NCI-H2107 treated with DMSO at 0.1 percent for 48 hours (cell line): ENCODE data around the gene MFGE8.
A peak's percentile ranks its signal among the peaks of the same experiment; 100 is the strongest.

ENCODE experiments used
- DNase-seq: peaks from one replicate; lab custom pipeline; 2025; ENCODE audit not compliant: unreplicated experiment; lab: John Stamatoyannopoulos, UW

Gene MFGE8

DNA sequence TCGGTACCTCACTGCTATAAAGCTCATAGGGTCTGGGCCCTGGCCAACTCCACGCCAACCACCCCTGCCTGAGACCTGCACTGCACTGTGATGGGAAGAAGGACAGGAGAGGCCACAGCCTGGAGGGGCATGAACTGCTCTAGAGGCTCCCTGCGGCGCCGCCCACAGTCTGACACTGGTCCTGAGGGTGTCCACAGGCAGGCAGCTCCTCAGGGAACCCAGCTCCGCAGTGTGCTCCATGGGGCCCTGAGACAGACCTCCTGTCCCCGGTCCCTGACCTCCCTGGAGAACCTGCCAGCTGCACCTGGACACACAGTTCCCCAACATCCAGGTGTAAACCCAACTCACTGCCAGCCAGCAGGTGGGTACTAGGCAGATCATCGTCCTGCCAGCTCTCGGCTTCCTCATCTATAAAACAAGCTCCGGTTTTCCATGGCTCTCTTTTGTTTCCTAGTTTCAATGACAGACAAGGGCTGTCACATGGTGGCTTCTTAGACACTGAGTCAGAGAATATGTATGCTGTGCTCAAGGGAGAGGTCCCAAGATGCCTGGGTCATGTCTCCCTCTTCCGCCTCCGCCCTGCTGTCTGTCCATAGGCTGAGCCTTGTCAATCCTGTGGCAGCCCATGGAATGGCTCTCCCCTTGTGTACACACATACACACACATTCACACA, 12.7 kb downstream of the MFGE8 start:
- DNase-seq, result no peak

DNA sequence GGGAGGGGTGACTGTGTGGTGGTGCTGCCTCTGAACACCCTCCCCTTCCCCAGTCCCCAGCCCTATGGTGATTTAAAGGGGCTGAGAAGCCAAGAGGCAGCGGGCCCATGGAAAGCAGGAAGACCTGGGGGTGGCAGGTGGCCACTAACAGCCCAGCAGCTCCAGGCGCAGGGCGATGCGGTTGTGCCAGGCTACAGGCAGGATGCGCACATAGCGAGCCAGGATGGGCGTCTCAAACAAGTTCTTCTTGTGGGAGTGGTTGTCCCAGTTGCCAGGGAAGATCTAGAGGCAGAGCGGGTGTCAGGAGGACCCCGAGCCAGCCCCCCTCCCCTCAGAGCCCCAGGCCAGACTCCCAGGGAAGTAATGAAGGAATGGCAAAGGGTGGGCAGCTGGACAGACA, 13.9 kb downstream of the MFGE8 start:
- no peak for DNase-seq

DNA sequence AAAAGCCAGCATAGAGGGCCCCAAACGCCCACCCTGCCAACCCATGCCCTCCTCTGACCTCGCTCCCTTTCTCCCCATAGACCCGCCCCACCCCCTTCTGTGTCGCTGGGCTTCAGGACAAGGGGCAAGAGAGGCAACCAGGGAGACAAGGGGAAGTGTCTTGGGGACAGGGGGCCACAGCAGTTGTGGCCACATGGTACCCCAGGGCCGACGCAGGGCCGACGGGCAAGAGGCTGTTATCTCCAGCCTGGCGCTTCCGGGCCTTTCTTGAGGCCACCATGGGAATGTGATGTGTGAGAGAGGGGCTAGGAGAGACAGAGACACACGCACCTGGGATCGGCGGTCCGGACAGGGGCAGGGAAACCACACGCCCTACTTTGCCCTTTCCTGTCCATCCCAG, 14.4 kb downstream of the MFGE8 start:
- DNase-seq, result no peak

DNA sequence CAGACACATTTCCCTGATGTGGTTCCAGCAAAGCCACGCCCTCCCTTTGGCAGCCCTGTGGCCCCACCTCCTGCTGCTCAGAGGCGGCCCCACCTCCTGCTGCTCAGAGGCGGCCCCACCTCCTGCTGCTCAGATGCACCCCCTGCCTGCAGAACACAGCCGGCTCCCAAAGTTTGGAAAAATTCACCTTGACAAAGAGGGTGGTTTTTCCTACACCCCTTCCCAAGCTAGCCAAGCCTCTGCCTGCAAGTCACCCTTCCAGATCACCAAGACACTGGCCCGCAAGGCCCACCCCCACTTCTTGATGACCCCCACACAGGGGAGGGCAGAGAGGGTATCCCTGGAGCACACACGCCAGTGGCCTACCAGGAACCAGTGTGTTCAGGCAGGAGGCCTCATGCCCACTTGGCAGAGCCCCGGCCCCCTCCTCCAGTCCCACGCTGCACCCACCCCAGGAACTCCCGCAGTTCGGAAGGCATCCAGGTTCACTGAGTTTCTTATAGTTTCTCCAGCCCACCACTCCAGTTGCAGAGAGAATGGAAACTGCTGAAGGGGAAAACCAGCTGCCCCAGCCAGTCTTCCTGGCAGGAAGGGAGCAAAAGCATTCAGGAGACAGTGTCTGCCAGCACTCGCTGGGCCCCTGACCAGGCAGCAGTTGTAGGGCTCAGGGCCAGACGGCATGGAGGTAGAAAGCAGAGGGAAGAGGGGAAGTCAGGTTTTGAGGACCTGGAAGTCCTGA, 15.6 kb downstream of the MFGE8 start:
- no peak for DNase-seq

DNA sequence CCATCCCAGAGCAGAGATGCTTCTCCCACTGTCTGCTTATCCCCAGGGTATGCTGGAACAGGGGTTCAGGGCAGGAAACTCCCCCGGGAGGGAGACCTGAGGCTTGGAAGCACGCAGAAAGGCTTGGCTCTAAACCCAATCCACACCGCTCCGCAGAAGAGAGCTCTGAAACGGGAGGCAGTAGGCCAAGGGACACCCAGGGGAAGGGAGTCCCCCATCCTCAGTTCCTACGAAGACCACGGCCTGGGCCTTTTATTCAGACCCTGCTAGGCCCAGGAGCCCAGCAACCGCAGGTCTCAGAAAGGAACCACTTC, 16.1 kb downstream of the MFGE8 start:
- no peak for DNase-seq

DNA sequence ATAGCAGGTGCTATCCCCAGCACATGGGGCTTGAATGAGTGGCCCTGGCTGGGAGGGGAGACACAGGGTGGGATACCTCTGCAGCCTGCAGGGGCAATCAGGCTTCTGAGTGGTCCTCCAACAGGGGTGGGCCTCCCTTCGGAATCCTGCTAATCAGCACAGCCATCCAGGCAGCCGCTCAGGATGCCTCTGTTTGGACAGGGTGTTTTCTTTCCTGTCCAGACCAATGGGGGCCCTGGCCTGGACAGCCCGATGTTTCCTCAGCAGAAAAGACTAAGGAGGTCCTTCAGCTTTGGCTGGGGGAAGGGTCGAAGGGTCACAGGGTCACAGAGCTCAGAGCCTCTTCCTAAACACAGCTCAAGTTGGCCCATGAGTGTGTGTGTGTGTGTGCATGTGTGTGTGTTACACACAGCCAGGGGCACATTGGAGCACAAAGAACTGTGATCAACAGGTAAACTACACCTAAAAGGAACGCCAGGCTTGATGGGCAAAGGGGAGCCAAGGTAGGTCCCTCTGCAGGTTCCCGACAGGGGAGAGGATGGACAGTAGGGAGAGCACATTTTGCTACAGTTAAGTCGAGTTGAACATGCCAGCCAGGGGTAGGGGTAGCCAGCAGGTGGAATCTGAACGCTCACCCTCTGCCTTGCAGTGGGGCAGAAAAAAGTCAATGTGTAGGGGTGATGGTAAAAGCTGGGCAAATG, 16.7 kb downstream of the MFGE8 start:
- DNase-seq, result no peak

DNA sequence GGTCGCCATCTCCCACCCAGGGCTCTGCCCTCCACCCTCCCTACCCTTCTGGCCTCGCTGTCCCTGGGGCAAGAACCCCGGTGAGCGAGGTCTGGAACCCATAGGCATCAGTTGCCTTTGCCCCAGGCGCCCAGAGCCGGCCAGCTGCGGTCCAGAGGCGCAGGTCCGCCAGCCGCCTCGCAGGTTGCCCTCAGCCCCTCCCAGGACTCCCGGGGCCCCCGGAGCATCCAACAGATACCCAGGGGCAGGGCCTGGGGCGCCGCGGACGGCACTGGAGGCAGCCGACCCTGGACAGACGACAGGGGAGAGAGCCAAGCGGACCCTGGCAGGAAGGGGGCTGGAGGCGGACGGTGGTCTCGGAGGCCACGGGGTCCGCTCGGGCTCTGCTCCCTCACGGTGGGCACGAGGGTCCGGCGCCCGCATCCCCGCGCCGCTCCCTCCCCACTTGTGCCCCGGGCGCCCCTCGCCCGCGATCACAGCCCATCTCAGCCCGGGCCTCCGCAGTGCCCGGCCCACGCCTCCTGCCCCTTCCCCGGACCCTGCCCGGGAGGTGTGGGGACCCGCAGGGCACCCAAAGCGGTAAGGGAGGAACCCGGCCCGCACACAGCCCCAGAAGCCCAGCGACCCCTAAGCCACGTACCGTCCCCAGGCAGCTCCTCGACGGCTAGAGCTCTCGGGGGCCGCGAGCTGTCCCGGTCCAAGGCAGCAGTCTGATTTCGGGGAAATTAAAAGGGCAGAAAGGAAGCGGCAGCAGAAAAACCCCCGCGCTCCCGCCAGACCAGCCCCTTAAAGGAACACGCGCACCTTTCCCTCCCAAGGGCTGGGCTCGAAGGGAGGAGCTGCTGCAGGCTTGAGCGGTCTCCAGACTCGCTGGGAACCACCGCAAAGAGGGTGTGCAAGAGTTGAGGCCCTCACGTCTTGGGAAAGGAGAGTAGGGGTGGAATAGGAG, 18.1 kb downstream of the MFGE8 start, which contains the start of gene HAPLN3:
Gene HAPLN3, minus strand, starts transcription at position 726 of the 949 bp plus-strand sequence. CDS start 8,246 bp downstream, outside the sequence.
- no peak for DNase-seq

DNA sequence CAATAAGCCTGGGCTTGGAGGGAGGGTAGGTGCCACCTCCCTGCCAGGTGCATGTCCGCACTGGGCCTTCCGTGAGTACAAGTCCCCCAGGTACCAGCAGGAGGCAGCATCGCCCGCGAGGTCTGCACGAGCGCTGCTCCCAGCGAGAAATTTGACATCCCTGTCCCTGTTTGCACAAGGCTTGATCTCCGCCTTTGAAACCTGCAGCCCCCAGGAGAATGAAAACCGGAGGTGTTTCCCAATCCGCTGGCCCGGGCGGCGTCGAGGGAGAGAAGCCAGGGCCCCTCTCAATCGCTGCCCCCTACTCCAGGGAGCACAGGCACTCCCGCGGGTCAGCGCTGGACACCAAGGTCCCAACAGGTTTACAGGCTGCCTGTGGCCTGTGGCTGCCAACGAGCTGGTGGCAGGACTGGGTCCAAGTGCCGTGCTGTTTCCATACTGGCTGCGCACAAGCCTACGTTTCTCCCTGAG, 18.8 kb downstream of the MFGE8 start:
- DNase-seq, result peak; percentile 8

DNA sequence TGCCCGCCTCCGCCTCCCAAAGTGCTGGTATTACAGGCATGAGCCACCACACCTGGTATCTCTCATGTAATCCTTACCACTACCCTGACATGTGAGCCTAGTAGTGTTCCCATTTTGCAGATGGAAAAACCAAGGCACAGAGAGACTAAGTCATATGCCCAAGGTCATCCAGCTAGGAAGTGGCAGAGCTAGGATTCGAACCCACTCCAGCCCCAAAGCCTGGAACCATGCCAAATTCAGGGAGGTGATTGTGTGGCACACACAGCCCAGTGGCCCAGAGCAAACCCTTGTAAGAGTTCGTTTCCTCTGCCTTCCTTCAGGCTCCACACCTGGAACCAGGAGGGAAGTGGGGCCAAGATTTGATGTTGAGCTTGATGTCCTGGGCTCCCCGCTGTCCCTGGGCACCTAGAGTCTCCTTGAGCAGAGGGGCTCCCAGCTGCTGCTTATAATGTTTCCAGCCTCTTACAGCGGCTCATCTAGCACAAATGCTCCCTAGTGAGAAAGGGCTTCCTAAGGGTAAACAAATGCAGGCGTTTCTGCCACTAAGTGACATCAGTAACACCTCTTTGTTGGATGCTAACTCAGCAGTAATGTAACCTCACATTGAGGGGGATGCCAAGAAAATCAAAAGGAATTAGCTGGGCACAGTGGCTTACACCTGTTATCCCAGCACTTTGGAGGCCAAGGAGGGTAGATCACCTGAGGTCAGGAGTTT, 21.5 kb downstream of the MFGE8 start:
- no peak for DNase-seq

DNA sequence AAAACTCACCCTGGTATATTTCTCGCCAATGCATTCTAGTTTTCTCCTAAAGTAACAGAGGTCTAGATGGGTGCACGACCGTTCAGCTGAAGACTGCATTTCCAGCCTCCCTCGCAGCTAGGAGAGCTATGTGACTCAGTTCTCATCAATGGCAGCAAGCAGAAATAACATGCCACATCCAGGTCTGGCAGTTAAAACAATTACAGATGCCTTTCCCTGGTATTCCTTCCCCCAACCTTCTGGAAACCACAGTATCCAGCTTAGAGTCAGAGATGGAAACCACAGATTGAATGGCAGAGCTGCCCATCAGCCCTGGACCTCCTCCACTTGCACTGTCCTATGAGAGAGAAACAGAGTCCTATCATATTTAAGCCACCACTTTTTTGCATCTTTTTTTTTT, 22.7 kb downstream of the MFGE8 start:
- no peak for DNase-seq

DNA sequence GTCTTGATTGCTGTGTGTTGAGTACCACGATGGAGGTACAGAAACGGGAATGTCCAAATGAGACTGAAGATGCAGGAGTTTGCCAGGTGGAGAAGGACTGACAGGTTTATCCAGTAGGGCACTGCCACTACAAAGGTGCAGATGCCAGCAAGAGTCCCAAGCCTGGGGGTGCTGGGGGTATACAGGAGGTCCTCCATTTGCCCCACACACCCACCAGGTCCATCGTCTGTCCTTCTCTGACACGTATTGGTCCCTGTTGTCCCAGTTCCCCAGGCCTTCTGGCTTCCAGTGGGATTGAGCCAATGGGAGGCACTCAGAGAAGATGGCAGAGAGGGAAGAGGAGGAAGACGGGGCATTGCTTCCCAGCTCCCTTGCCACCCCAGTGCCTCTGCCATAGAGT, 24.5 kb downstream of the MFGE8 start:
- no peak for DNase-seq

DNA sequence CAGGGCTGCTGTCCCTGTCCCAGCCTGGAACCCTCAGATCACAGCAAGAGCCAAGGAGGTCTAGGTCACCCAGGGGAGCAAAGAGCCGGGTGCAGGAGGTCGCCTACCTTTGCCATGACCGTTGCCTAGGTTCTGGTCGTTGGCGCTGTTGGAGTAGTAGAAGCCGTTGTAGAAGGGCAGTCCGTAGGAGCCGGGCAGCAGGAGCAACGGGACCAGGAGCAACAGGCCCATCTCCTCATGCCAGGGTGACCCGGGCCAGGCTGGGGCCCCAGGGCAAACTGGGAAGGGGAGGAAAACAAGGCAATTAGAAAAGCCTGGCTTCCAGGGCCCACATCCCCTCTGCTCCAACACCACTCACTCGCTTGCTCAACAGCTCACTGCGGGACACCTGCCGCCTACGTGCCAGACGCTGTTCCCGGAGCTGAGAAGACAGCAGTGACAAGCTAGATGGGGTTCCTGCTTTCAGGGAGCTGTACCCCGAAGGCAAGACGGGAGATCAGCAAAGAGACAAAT, 26.1 kb downstream of the MFGE8 start:
- DNase-seq, result no peak

DNA sequence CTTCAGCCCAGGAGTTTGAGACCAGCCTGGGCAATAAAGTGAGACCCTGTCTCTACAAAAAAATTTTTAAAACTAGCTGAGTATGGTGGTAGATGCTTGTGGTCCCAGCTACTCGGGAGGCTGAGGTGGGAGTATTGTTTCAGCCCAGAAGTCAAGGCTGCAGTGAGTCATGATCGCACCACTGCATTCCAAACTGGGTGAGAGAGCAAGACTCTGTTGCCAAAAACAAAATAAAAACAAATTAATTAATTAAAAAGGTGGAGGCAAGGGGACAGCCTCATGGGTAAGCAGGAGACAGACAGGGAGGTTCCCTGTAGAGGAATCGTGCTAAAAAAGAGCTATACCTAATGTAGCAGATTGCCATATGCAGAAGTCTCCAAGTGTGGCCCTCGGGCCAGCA, 30.4 kb downstream of the MFGE8 start:
- no peak for DNase-seq

DNA sequence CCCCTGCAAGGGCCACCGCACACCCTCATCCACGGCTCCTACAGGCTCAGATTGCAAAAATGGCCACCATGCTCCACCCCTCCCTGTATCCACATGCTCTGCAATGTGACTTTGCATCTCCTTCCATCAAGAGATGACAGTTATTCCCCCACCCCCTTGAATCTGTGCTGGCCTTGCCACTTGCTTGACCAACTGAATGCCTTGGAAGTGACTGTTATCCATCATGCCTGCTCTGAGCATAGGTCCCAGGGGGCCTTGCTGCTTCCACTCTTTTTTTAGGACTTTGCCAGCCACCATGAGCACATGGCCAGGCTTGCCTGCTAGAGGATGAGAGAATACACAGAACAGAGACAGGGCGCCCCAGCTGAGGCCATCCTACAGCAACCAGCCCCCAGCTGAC, 31.4 kb downstream of the MFGE8 start:
- DNase-seq, result no peak

DNA sequence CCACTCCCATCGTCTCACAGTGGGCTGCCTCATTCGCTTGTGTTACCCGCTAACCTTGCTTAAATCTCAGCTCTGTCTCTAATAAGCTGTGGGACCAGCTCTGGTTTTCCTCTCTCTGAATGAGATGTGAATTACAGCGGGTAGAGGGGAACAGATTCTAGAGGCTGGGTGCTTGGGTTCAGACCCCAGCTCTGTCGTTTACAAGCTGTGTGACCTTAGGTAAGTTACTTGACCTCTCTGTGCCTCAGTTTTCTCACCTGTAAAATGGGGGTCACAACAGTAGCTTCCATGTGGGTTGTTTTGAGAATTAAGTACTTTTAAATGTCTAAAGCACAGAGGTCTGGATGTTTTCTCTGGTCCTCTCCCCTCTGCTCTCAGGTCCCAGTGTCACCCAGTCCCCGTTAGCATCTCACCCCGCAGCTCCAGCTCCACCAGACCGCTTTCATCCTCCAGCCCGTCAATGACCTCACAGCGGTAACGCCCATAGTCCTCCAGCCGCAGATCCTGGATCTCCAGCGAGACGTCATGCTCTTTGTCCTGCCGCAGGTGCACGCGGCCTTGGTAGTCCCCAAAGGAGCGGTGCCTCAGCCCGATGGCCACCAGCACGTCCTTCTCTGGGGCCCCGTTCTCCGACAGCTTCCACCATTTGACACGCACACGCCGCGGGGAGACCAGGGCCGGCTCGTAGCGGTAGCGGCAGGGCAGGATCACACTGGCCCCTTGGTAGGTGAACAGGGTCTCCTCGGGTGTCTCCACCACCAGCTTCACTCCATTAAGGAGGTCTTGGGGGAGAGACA, 32.0 kb downstream of the MFGE8 start:
- DNase-seq, result no peak

DNA sequence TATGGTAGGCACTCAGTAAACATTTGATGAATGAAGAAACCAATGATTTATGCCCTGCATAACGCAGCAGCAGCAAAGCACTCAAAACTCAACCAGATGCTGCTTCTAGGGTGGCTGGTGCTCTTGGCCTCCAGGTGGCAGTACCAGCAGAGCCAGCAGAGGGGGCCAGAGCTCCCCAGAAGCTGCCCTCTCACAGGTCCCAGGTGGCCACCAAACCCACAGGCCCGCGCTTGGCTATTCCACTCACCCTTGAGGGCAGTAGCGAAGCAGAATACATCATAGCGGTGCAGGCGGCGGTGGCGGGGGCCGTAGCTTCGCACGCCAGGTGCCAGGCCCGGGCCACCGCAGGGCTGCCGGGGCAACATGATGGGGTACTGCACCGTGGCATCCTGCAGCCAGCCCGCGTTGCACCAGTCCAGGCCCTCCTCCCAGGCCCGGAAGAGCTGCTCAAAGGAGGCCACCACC, 34.4 kb downstream of the MFGE8 start:
- peak; percentile 37 for DNase-seq

DNA sequence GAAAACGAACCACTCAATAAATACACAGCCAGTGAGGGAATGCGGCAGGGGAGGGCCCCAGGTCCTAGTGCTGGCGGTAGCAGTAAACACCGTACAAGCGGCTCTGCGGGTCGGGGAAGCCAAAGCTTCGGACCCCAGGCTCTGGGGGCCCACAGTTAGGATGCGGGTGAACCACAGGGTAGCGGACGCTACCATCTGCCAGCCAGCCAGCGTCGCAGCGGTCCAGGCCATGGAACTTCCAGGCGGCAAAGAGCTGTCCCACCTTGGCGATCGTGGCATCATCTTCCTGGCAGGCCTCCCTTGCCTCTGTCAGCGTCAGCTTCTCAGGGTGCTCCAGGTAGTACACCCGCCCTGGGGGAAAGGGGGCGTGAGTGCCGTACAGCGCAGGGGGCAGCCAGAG, 35.3 kb downstream of the MFGE8 start:
- no peak for DNase-seq

DNA sequence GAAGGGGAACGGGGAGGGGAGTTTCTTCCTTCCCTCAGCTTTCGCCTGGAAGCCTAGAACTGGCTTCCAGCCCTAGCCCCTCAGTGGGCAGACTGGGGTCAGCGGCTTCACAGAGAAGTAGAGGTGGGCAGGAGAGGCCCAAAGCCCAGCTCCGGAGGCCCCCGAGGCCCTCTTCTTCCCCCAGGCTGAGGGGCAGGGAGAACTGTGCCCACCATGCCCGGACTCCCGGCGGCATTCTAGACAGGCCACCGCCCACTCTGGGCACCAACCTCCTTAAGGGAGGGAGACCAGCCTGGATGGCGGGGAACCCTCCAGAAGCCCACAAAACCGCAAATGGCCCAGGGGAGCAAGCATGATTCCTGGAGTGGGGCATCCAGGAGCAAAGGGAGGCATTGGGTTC, 35.8 kb downstream of the MFGE8 start:
- DNase-seq, result no peak

DNA sequence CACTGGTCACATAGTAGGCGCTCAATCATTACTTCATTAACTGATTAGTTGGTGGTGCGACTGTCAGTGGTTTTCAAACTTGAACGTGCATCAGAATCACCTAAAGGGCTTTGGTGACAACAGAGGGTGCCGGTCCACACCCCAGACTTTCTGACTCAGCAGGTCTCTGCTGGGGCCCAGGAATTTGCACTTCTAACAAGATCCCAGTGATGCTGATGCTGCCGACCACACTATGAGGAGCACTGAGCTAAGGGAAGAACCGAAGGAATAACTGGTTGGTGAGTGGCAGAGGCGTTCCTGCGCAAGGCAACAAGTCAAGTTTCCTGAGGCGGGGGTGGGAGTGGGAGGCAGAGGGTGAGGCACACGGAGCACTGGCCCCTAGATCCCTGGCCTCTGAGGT, 36.6 kb downstream of the MFGE8 start:
- DNase-seq, result no peak
